ENCODE results near the gene GPR160.

GRCh38 chr3:170077361-170077760, 39.6 kb downstream of the GPR160 start:
- TF ChIP-seq CTCF (IDR thresholded peaks at IDR 0.05): no peak
- no peak for TF ChIP-seq POLR2A (IDR thresholded peaks at IDR 0.05)
- no peak for TF ChIP-seq EP300 (IDR thresholded peaks at IDR 0.05)
